Measurements from ENCODE around the gene SCD5. TPM values are rescaled to one million over a fixed set of nuclear protein-coding genes. Genes with fewer than 3 reads are reported as not detected.

SCD5 gene
- total and polyA plus RNA-seq, 3 experiments from 2014 or later: 2.6 to 6.3 (median 6.2) TPM

DNA sequence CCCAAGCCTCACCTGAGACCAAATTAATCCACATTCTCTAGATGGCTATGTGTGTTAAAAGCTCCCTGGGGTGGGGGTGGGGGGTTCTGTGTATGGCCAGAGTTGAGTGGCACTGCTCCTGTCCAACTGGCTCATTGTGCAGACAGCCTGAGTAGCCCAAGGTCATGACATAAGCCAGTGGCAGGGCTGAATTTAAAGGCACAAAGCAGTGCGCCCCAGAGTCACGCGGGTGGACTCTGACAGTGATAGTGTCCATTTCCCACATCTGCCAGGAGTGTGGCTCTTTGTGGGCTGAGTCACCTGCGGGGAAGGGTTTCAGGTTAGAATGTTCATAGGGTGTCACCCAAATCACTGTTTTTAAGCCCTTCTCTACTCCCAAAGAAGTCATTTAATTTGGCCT, 45.4 kb downstream of the SCD5 start:
- no peak for DNase-seq
- ChIA-PET CTCF (interaction anchor here (1.7 kb wide), 1 partner anchor 10 kb away, joined by 4 read pairs; no protein-coding TSS in a partner anchor), POLR2A (no interaction called here)

DNA sequence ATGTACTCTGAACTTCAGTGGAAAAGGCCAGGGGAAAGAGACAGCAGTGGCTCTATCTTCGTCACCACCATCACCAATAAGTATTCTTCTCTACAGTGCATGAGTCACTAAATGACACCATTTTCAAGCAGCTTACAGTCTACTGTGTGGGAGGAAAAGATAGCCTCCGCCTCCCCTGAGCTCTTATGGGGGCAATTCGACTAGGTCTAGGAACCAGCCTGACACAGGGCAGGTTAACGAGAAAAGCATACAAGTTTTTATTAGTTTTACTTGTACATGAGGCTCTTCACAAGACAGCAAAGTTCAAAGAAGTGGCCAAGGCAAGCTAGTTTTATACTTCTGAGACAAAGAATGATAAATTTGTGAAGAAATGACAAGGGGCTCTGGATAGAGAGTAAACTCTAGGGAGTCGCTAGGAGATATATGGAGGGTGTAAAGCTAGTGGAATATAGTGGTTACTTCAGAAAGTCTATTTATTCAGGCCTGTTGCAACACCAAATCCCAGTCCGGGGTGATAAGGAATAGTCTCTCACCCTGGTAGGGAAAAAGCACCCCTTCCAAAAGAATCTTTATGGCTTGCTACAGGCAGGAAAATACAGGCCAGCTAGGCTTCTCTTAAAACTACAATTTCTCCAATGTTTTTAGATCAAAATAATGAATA, 49.7 kb downstream of the SCD5 start:
- H3K4me1 ChIP-seq (ENCODE audit: insufficient read depth, low read length): no peaks in the 10 kb centered on the region
- Mint-ChIP-seq H3K4me3 (no peak overlapping the region), H3K27me3 (peaks cover 0 to 5% of the 10 kb centered on the region in 2 donors), H3K27ac (no peak overlapping the region), H3K36me3 (no peaks in the 10 kb centered on the region), H3K4me1 (no peaks in the 10 kb centered on the region), H3K9me3 (no peaks in the 10 kb centered on the region)
- H3K27ac ChIP-seq (ENCODE audit: low read depth, low read length): no peak overlapping the region
- H3K9me3 ChIP-seq (ENCODE audit: low read length): no peaks in the 10 kb centered on the region
- H3K4me3 ChIP-seq (ENCODE audit: low read length): no peak overlapping the region
- ChIA-PET CTCF (no interaction called here), POLR2A (no interaction called here)
- DNase-seq: no peak
- no peaks in the 10 kb centered on the region for H3K36me3 ChIP-seq (ENCODE audit: insufficient read depth, low read length)
- no peaks in the 10 kb centered on the region for H3K27me3 ChIP-seq (ENCODE audit: insufficient read depth, low read length, poor library complexity, severe bottlenecking)

More for the DNA sequence above, 45.4 kb downstream of the SCD5 start:
- Histone ChIP-seq H3K4me1 (ENCODE audit: insufficient read depth, low read length) (no peaks in the 10 kb centered on the region), H3K27ac (ENCODE audit: low read depth, low read length) (no peak overlapping the region), H3K9me3 (ENCODE audit: low read length) (no peaks in the 10 kb centered on the region), H3K27me3 (ENCODE audit: insufficient read depth, low read length, poor library complexity, severe bottlenecking) (no peaks in the 10 kb centered on the region), H3K36me3 (ENCODE audit: insufficient read depth, low read length) (no peaks in the 10 kb centered on the region), H3K4me3 (ENCODE audit: low read length) (no peak overlapping the region)
- peak overlapping the region in 2 of 8 donors; percentile 18 to 36 for H3K27ac Mint-ChIP-seq
- peaks cover 0 to 2% of the 10 kb centered on the region in 2 donors for H3K27me3 Mint-ChIP-seq
- no peaks in the 10 kb centered on the region for H3K9me3 Mint-ChIP-seq
- H3K4me3 Mint-ChIP-seq: no peak overlapping the region
- H3K36me3 Mint-ChIP-seq: no peaks in the 10 kb centered on the region
- H3K4me1 Mint-ChIP-seq: no peaks in the 10 kb centered on the region

DNA sequence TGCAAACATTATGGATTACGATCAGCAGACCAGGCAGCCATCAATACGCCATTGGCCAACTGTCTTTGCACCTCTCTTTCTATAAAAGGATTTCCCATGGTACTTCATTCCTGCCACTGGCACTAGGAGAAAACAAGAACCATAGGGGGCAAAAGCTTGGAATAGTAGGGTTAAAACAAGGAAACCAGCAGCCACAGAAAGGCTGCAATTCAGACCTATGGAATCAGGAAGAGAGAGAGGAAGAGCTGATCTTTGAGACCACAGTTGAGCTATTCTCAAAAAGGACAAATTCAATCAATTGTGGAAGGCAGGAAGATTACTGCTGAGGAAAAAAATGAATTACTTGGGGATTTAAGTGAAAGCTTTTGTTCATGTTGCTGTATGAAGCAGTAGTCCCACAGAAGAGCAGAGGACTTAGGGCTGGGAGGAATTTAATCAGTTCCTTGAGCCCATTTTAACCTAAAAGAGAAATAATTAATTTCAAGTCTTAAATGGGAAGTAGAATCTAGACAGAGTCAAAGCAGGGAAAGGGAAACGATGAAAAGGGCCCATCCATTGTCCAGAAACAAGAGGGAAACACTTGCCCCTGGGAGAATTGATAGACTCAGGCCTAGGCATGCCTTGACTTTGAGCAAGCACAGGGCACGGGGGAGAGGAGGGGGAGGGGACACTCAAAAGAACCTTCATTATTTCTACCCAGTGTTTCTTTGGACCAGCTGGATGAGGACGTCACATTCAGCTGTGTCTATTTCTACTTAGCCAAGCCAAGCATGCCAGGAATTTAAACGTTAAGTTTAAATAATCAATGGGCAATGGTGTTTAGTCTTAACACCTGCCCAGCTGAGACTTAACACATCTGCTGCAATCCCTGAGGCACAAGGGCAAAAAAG, 50.7 kb downstream of the SCD5 start:
- H3K27me3 ChIP-seq (ENCODE audit: insufficient read depth, low read length, poor library complexity, severe bottlenecking): no peaks in the 10 kb centered on the region
- no peak overlapping the region for H3K4me3 Mint-ChIP-seq
- H3K27ac Mint-ChIP-seq: no peak overlapping the region
- no peak for DNase-seq
- no peaks in the 10 kb centered on the region for H3K36me3 Mint-ChIP-seq
- H3K36me3 ChIP-seq (ENCODE audit: insufficient read depth, low read length): no peaks in the 10 kb centered on the region
- peaks cover 0 to 8% of the 10 kb centered on the region in 2 donors for H3K27me3 Mint-ChIP-seq
- H3K4me1 Mint-ChIP-seq: no peaks in the 10 kb centered on the region
- CTCF ChIA-PET: no interaction called here
- no peaks in the 10 kb centered on the region for H3K9me3 Mint-ChIP-seq
- POLR2A ChIA-PET: no interaction called here
- H3K9me3 ChIP-seq (ENCODE audit: low read length): no peaks in the 10 kb centered on the region
- no peaks in the 10 kb centered on the region for H3K4me1 ChIP-seq (ENCODE audit: insufficient read depth, low read length)
- no peak overlapping the region for H3K27ac ChIP-seq (ENCODE audit: low read depth, low read length)
- no peak overlapping the region for H3K4me3 ChIP-seq (ENCODE audit: low read length)

DNA sequence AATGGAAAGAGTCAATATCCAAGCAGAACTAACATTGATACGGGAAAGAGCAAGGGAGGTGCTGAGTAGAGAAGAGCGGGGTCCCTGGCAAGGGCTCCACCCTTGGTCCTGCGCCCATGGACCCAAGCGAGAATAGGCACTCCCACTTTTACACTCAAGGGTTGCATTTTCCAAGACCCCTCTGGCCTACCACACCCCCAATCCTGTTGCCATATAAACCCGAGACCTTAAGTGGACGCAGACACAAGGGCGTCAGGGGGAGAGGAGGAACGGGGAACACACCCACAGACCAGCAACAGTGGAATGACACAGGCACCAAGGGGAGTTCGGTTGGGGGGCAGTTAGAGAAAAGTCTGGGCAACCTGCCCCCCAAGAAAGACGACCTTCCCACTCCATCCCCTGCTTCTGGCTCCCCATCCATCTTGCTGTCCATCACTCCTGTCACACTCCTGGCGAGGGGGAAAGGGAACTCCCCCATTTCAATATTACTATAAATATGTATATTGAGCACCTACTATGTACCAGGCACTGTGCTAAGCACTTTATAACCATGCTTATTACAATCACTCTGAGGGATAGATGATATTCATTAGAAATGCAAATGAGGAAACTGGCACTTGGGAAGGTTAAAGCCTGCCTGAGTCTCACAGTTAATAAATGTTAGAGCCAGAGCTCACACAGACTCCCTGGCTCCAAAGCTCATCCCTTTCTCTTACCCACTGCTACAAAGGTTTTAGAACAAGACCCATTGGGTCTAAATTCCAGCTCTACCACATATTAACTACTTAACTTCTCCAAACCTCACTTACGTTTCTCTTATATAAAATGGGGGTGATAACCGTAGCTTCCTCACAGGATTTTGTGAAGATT, 51.7 kb downstream of the SCD5 start:
- no peak for DNase-seq
- no peaks in the 10 kb centered on the region for H3K36me3 Mint-ChIP-seq
- peaks cover 0 to 11% of the 10 kb centered on the region in 2 donors for H3K27me3 Mint-ChIP-seq
- ChIA-PET POLR2A (no interaction called here), CTCF (no interaction called here)
- H3K4me3 Mint-ChIP-seq: no peak overlapping the region
- no peak overlapping the region for H3K27ac Mint-ChIP-seq
- H3K4me1 Mint-ChIP-seq: no peaks in the 10 kb centered on the region
- H3K27ac ChIP-seq (ENCODE audit: low read depth, low read length): no peak overlapping the region
- no peaks in the 10 kb centered on the region for H3K27me3 ChIP-seq (ENCODE audit: insufficient read depth, low read length, poor library complexity, severe bottlenecking)
- H3K9me3 ChIP-seq (ENCODE audit: low read length): no peaks in the 10 kb centered on the region
- no peak overlapping the region for H3K4me3 ChIP-seq (ENCODE audit: low read length)
- no peaks in the 10 kb centered on the region for H3K4me1 ChIP-seq (ENCODE audit: insufficient read depth, low read length)
- H3K9me3 Mint-ChIP-seq: no peaks in the 10 kb centered on the region
- H3K36me3 ChIP-seq (ENCODE audit: insufficient read depth, low read length): no peaks in the 10 kb centered on the region

DNA sequence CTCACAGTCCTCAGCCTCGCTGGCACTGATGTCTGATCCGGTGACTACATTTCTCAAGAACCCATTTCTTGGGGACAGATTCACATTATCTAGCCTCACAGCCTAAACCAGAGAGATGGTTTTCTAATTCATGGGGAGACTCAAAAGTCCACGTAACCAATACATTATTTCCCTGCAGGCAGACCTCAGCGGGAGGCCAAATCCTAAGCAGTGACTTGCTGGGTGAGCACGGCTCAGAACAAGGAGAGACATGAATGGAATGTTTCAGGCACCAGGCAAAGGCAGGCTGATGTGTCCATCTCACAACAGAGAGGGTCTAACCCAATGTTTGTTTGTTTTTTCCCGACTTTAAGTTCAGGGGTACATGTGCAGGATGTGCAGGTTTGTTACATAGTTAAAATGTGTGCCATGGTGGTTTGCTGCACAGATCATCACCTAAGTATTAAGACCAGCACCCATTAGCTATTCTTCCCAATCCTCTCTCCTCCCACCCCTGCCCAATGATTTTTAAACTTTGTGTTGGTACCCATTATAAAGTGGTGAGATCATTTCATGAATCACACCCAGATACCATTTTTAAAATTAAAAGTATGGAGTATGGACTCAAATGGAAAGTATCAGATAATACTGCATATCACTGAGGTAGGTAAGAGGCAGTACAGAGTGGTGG, 53.3 kb downstream of the SCD5 start:
- H3K9me3 Mint-ChIP-seq: no peaks in the 10 kb centered on the region
- H3K9me3 ChIP-seq (ENCODE audit: low read length): no peaks in the 10 kb centered on the region
- no peak overlapping the region for H3K27ac ChIP-seq (ENCODE audit: low read depth, low read length)
- no peak overlapping the region for H3K4me3 Mint-ChIP-seq
- H3K27ac Mint-ChIP-seq: no peak overlapping the region
- no peak for DNase-seq
- peaks cover 0 to 11% of the 10 kb centered on the region in 2 donors for H3K27me3 Mint-ChIP-seq
- H3K27me3 ChIP-seq (ENCODE audit: insufficient read depth, low read length, poor library complexity, severe bottlenecking): no peaks in the 10 kb centered on the region
- H3K36me3 ChIP-seq (ENCODE audit: insufficient read depth, low read length): no peaks in the 10 kb centered on the region
- H3K36me3 Mint-ChIP-seq: no peaks in the 10 kb centered on the region
- CTCF ChIA-PET: no interaction called here
- H3K4me1 ChIP-seq (ENCODE audit: insufficient read depth, low read length): no peaks in the 10 kb centered on the region
- POLR2A ChIA-PET: no interaction called here
- no peaks in the 10 kb centered on the region for H3K4me1 Mint-ChIP-seq
- H3K4me3 ChIP-seq (ENCODE audit: low read length): no peak overlapping the region

DNA sequence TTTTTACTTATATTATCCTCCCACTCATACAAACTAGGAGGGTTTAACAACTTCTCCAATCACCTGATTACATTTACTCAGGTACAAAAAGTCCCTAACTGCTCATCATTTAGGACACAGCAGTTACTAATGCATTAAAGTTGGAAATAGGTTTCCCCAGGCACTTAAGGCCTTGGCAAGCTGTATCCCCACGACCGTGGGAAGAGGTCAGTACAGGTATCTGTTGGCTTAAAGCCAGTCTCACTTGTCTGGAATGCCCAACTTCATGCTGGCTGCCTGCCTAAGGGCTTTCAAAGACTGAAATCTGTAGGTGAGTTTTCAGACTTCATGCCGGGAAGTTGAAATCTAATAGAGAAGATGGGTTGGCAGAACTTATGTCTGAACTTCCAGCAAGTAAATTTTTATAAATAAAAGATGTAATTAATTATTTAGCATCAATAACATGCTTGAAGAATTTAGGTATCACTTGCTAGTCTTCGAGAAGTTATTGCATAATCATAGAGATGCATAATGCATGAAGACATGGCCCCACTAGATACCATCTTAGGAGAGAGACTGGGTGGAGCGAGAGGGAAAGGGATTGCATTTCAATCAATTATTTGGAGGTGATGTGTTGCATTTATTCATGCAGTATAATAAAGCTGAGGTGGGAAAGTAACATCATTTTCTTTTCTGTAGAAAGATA, 54.2 kb downstream of the SCD5 start:
- Mint-ChIP-seq H3K36me3 (peaks cover 0 to under 1% (median 0%) of the 10 kb centered on the region in 3 donors), H3K4me1 (no peaks in the 10 kb centered on the region), H3K27me3 (peaks cover 0 to 11% of the 10 kb centered on the region in 2 donors), H3K4me3 (no peak overlapping the region), H3K27ac (no peak overlapping the region), H3K9me3 (no peaks in the 10 kb centered on the region)
- Histone ChIP-seq H3K36me3 (ENCODE audit: insufficient read depth, low read length) (no peaks in the 10 kb centered on the region), H3K9me3 (ENCODE audit: low read length) (no peaks in the 10 kb centered on the region), H3K4me3 (ENCODE audit: low read length) (no peak overlapping the region), H3K4me1 (ENCODE audit: insufficient read depth, low read length) (no peaks in the 10 kb centered on the region), H3K27ac (ENCODE audit: low read depth, low read length) (no peak overlapping the region), H3K27me3 (ENCODE audit: insufficient read depth, low read length, poor library complexity, severe bottlenecking) (no peaks in the 10 kb centered on the region)
- DNase-seq: no peak
- ChIA-PET POLR2A (no interaction called here), CTCF (no interaction called here)

DNA sequence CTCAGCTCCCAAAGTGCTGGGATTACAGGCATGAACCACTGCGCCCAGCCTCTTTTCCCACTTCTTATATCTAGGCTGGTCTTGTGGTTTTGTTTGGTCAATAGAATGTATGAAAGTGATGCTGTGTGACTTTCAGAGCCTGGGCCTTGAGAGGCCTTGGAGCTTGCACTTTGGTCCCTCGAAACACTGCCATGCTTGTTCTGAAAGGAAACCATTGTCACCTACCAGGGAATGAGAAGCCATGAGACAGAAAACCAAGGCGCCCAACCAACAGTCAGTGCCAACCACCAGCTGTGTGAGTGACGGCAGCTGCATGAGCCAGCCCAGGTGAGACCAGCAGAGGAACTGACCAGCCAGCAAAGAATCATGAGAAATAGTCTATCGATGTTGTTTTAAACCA, 57.4 kb downstream of the SCD5 start:
- Histone ChIP-seq H3K9me3 (ENCODE audit: low read length) (no peaks in the 10 kb centered on the region), H3K36me3 (ENCODE audit: insufficient read depth, low read length) (no peaks in the 10 kb centered on the region), H3K4me1 (ENCODE audit: insufficient read depth, low read length) (no peaks in the 10 kb centered on the region), H3K4me3 (ENCODE audit: low read length) (no peak overlapping the region), H3K27ac (ENCODE audit: low read depth, low read length) (no peak overlapping the region), H3K27me3 (ENCODE audit: insufficient read depth, low read length, poor library complexity, severe bottlenecking) (no peaks in the 10 kb centered on the region)
- ChIA-PET CTCF (no interaction called here), POLR2A (no interaction called here)
- H3K4me3 Mint-ChIP-seq: no peak overlapping the region
- H3K9me3 Mint-ChIP-seq: no peaks in the 10 kb centered on the region
- H3K4me1 Mint-ChIP-seq: no peaks in the 10 kb centered on the region
- peak overlapping the region in 1 of 8 donors; percentile 3 for H3K27ac Mint-ChIP-seq
- H3K27me3 Mint-ChIP-seq: peaks cover 0 to 8% of the 10 kb centered on the region in 2 donors
- peaks cover 0 to 4% (median 0%) of the 10 kb centered on the region in 3 donors for H3K36me3 Mint-ChIP-seq
- DNase-seq: no peak

Data from CD8-positive, alpha-beta memory T cell (primary cell).